Neural crest cell (in vitro differentiated cells): ENCODE measurements around the gene PTPRG. TPM values are rescaled to one million over a fixed set of nuclear protein-coding genes. Genes with fewer than 3 reads are reported as not detected.

Experiments
- DNase-seq: peaks from one replicate; pipeline ENCODE4 v3.0.0; 2021; ENCODE audit warnings: low read depth, mixed read lengths, low spot score
- H3K27ac Mint-ChIP-seq: one replicate; pipeline ENCODE4 v1.8.0; 2021; ENCODE audit warnings: mild to moderate bottlenecking, mixed read lengths; ENCODE audit not compliant: unreplicated experiment
- H3K27me3 Mint-ChIP-seq: 2 replicates; pipeline ENCODE4 v1.8.0; 2021; ENCODE audit warnings: low read depth, mild to moderate bottlenecking, mixed read lengths
- H3K36me3 Mint-ChIP-seq: 2 replicates; pipeline ENCODE4 v1.8.0; 2021; ENCODE audit warnings: low read depth, mild to moderate bottlenecking, mixed read lengths
- H3K4me1 Mint-ChIP-seq: 2 replicates; pipeline ENCODE4 v1.8.0; 2021; ENCODE audit warnings: mixed read lengths
- H3K4me3 Mint-ChIP-seq: one replicate; pipeline ENCODE4 v1.8.0; 2021; ENCODE audit warnings: mild to moderate bottlenecking, mixed read lengths
- H3K9me3 Mint-ChIP-seq: 2 replicates; pipeline ENCODE4 v1.8.0; 2021; ENCODE audit warnings: mixed read lengths
- CTCF ChIP-seq: fragments of 200-600 bp; sonication (generic); conservative IDR thresholded peaks from 2 replicates; pipeline ENCODE4 v1.5.0; 2021; ENCODE audit warnings: antibody characterized with exemption, mild to moderate bottlenecking
- total RNA-seq: library from RNA; stranded (reverse); gene quantifications from 2 replicates; pipeline ENCODE4 v1.2.1, GENCODE V29; 2021

The PTPRG gene
- total RNA-seq, 1 donor from 2014 or later = 41.2 TPM

- H3K9me3 Mint-ChIP-seq = peaks cover 8% of the 10 kb centered on the region
- peaks cover 11% of the 10 kb centered on the region for H3K36me3 Mint-ChIP-seq
- TF ChIP-seq CTCF = no peak
- DNase-seq = no peak
- H3K4me1 Mint-ChIP-seq = peaks cover 7% of the 10 kb centered on the region
- H3K27me3 Mint-ChIP-seq = no peaks in the 10 kb centered on the region
- H3K27ac Mint-ChIP-seq = no peak overlapping the region
- H3K4me3 Mint-ChIP-seq = no peak overlapping the region
Measured at GRCh38 chr3:62113092-62113491, 551.7 kb downstream of the PTPRG start.

- H3K4me1 Mint-ChIP-seq = peaks cover 7% of the 10 kb centered on the region
- peaks cover 4% of the 10 kb centered on the region for H3K9me3 Mint-ChIP-seq
- no peaks in the 10 kb centered on the region for H3K27me3 Mint-ChIP-seq
- no peak overlapping the region for H3K4me3 Mint-ChIP-seq
- no peak overlapping the region for H3K27ac Mint-ChIP-seq
- DNase-seq = no peak
- TF ChIP-seq CTCF = no peak
- peaks cover 7% of the 10 kb centered on the region for H3K36me3 Mint-ChIP-seq
Measured at GRCh38 chr3:62114763-62115162, 553.4 kb downstream of the PTPRG start.

GRCh38 chr3:62117903-62118548 lies 556.7 kb downstream of the PTPRG start:
- no peaks in the 10 kb centered on the region for H3K27me3 Mint-ChIP-seq
- no peak for TF ChIP-seq CTCF
- H3K36me3 Mint-ChIP-seq = peaks cover 5% of the 10 kb centered on the region
- H3K27ac Mint-ChIP-seq = no peak overlapping the region
- peaks cover 3% of the 10 kb centered on the region for H3K9me3 Mint-ChIP-seq
- no peaks in the 10 kb centered on the region for H3K4me1 Mint-ChIP-seq
- no peak for DNase-seq
- no peak overlapping the region for H3K4me3 Mint-ChIP-seq

- no peak for TF ChIP-seq CTCF
- Mint-ChIP-seq H3K4me1 (no peaks in the 10 kb centered on the region), H3K27ac (no peak overlapping the region), H3K27me3 (no peaks in the 10 kb centered on the region), H3K4me3 (no peak overlapping the region), H3K36me3 (peaks cover 5% of the 10 kb centered on the region), H3K9me3 (peaks cover 3% of the 10 kb centered on the region)
- no peak for DNase-seq
Measured at GRCh38 chr3:62119139-62119538, 557.8 kb downstream of the PTPRG start.

DNA sequence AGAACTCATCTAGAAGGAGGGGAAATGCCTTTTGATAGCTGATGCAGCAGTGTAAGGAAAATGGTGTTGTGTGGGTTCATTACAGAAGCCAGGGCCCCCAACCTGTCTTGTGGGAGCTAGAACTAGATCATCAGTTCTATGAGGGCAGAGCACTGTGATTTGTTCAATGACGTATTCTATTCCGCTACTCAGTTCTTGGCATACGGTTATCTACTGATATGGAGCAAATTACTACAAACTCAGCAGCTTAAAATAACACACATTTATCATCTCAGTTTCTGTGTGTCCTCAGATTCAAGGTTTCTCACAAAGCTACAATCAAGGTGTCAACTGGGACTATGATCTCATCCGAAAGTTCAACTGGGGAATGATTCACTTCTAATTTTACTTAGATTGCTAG lies 561.4 kb downstream of the PTPRG start:
- Mint-ChIP-seq H3K27ac (no peak overlapping the region), H3K36me3 (peaks cover 5% of the 10 kb centered on the region), H3K4me3 (no peak overlapping the region), H3K9me3 (peaks cover 3% of the 10 kb centered on the region), H3K27me3 (no peaks in the 10 kb centered on the region), H3K4me1 (peaks cover 11% of the 10 kb centered on the region)
- no peak for DNase-seq
- TF ChIP-seq CTCF = no peak
